HG03520 (cell line): ENCODE data around the gene TCEA3.

Source experiments
- ATAC-seq: cut with Tn5 transposase; IDR thresholded peaks from one replicate; pipeline ENCODE4 v1.9.1; 2021; ENCODE audit warnings: mild to moderate bottlenecking, moderate library complexity; ENCODE audit not compliant: unreplicated experiment

TCEA3 gene

GRCh38 chr1:23424293-23425192 is at the start of gene TCEA3:
Gene TCEA3, minus strand, starts transcription at chr1:23424748. Its CDS starts 115 bp downstream, at chr1:23424633.
- no peak for ATAC-seq

GRCh38 chr1:23473037-23473800 is 48.7 kb upstream of the TCEA3 start:
- no peak for ATAC-seq

- no peak for ATAC-seq
Measured at GRCh38 chr1:23472351-23473036, 47.9 kb upstream of the TCEA3 start.

GRCh38 chr1:23471473-23472075 is 47.0 kb upstream of the TCEA3 start:
- ATAC-seq = no peak

GRCh38 chr1:23470282-23471070 is 45.9 kb upstream of the TCEA3 start:
- no peak for ATAC-seq

GRCh38 chr1:23469372-23469982 is 44.9 kb upstream of the TCEA3 start:
- ATAC-seq = no peak

- ATAC-seq = no peak
Measured at GRCh38 chr1:23466423-23466989, 42.0 kb upstream of the TCEA3 start.

- ATAC-seq = no peak
Measured at GRCh38 chr1:23463286-23463685, 38.7 kb upstream of the TCEA3 start.

- ATAC-seq = no peak
Measured at GRCh38 chr1:23462766-23463165, 38.2 kb upstream of the TCEA3 start.

GRCh38 chr1:23461050-23461449 is 36.5 kb upstream of the TCEA3 start:
- ATAC-seq = no peak

- ATAC-seq = no peak
Measured at GRCh38 chr1:23460519-23460918, 36.0 kb upstream of the TCEA3 start.

GRCh38 chr1:23459338-23459757 is 34.8 kb upstream of the TCEA3 start:
- ATAC-seq = no peak

GRCh38 chr1:23456226-23456625 is 31.7 kb upstream of the TCEA3 start:
- no peak for ATAC-seq

- no peak for ATAC-seq
Measured at GRCh38 chr1:23453455-23454000, 29.0 kb upstream of the TCEA3 start.

- ATAC-seq = no peak
Measured at GRCh38 chr1:23452011-23452411, 27.5 kb upstream of the TCEA3 start.

GRCh38 chr1:23451441-23451840 is 26.9 kb upstream of the TCEA3 start:
- ATAC-seq = no peak

- no peak for ATAC-seq
Measured at GRCh38 chr1:23450894-23451293, 26.3 kb upstream of the TCEA3 start.

GRCh38 chr1:23449958-23450357 is 25.4 kb upstream of the TCEA3 start:
- ATAC-seq = no peak

- ATAC-seq = no peak
Measured at GRCh38 chr1:23449306-23449705, 24.8 kb upstream of the TCEA3 start.
